HFF-Myc (cell line): ENCODE results near the gene GSN.
"Not testable (repeated sequence)": the region's sequence is repeated elsewhere in the genome, so short reads cannot be mapped to it uniquely, and the experiment has no call there.

ENCODE experiments used
- DNase-seq: peaks from one replicate; pipeline ENCODE4 v3.0.0-alpha.2; 2011; ENCODE audit warnings: low read depth; ENCODE audit errors: extremely low read depth
- H3K4me3 ChIP-seq: replicated peaks from 2 replicates; pipeline ENCODE4 v1.5.1; 2011; ENCODE audit warnings: low read depth, mild to moderate bottlenecking, control low read depth, low read length
- CTCF ChIP-seq: IDR thresholded peaks from 2 replicates; pipeline ENCODE4 v1.5.1; 2012; ENCODE audit warnings: mild to moderate bottlenecking, low read depth, low read length, control low read depth; ENCODE audit errors: missing control alignments

The GSN gene

GRCh38 chr9:121289026-121289771 is 21.2 kb downstream of the GSN start:
- TF ChIP-seq CTCF: no peak
- H3K4me3 ChIP-seq: no peak overlapping the region
- no peak for DNase-seq

GRCh38 chr9:121289772-121290370 is 21.9 kb downstream of the GSN start:
- no peak overlapping the region for H3K4me3 ChIP-seq
- no peak for DNase-seq
- no peak for TF ChIP-seq CTCF

- not testable (repeated sequence) for DNase-seq
Measured at GRCh38 chr9:121291536-121291935, 23.6 kb downstream of the GSN start.

GRCh38 chr9:121292051-121292450 is 24.1 kb downstream of the GSN start:
- DNase-seq: no peak
- no peak for TF ChIP-seq CTCF
- no peak overlapping the region for H3K4me3 ChIP-seq

More at GRCh38 chr9:121291536-121291935, 23.6 kb downstream of the GSN start:
- not testable (repeated sequence) for H3K4me3 ChIP-seq

- H3K4me3 ChIP-seq: no peak overlapping the region
- TF ChIP-seq CTCF: no peak
- no peak for DNase-seq
Measured at GRCh38 chr9:121292801-121293241, 24.9 kb downstream of the GSN start.

- TF ChIP-seq CTCF: no peak
- H3K4me3 ChIP-seq: no peak overlapping the region
- DNase-seq: no peak
Measured at GRCh38 chr9:121294151-121294743, 26.3 kb downstream of the GSN start.
